Activated T-cell treated with anti-CD3 and anti-CD28 coated beads, Interleukin-2, amount 50 U/mL, for 48 hours (primary cell): ENCODE data around the gene JMJD1C.
"Not testable (repeated sequence)": the region's sequence is repeated elsewhere in the genome, so short reads cannot be mapped to it uniquely, and the experiment has no call there.

ENCODE experiments used
- DNase-seq, 2 experiments: peaks; one replicate each; pipeline ENCODE4 v3.0.0-alpha.2; 2020

Gene JMJD1C

GRCh38 chr10:63256009-63256773 lies 209.6 kb downstream of the JMJD1C start:
- no peak for DNase-seq

- no peak for DNase-seq
These were observed 210.5 kb downstream of the JMJD1C start for GRCh38 chr10:63255316-63255715.

GRCh38 chr10:63253040-63253439 lies 212.7 kb downstream of the JMJD1C start:
- DNase-seq: no peak

GRCh38 chr10:63252095-63252762 lies 213.5 kb downstream of the JMJD1C start:
- no peak for DNase-seq

- no peak for DNase-seq
These were observed 215.7 kb downstream of the JMJD1C start for GRCh38 chr10:63250032-63250431.

GRCh38 chr10:63247771-63248170 lies 218.0 kb downstream of the JMJD1C start:
- DNase-seq: no peak

GRCh38 chr10:63246356-63246755 lies 219.4 kb downstream of the JMJD1C start:
- DNase-seq: no peak

- no peak for DNase-seq
These were observed 223.9 kb downstream of the JMJD1C start for GRCh38 chr10:63241841-63242281.

GRCh38 chr10:63240807-63241206 lies 225.0 kb downstream of the JMJD1C start:
- DNase-seq: no peak

- DNase-seq: no peak
These were observed 227.3 kb downstream of the JMJD1C start for GRCh38 chr10:63238501-63238900.

- no peak for DNase-seq
These were observed 228.4 kb downstream of the JMJD1C start for GRCh38 chr10:63237396-63237795.

- no peak for DNase-seq
These were observed 229.5 kb downstream of the JMJD1C start for GRCh38 chr10:63236113-63236935.

GRCh38 chr10:63235136-63235535 lies 230.6 kb downstream of the JMJD1C start:
- DNase-seq: not testable (repeated sequence)

- DNase-seq: no peak
These were observed 236.6 kb downstream of the JMJD1C start for GRCh38 chr10:63229161-63229560.

GRCh38 chr10:63228237-63228636 lies 237.5 kb downstream of the JMJD1C start:
- no peak for DNase-seq

GRCh38 chr10:63227207-63227895 lies 238.4 kb downstream of the JMJD1C start:
- no peak for DNase-seq

- no peak for DNase-seq
These were observed 241.5 kb downstream of the JMJD1C start for GRCh38 chr10:63224241-63224640.

GRCh38 chr10:63221950-63222349 lies 243.8 kb downstream of the JMJD1C start:
- DNase-seq: no peak

GRCh38 chr10:63219749-63220148 lies 246.0 kb downstream of the JMJD1C start:
- DNase-seq: no peak

GRCh38 chr10:63217120-63217605 lies 248.6 kb downstream of the JMJD1C start:
- no peak for DNase-seq

GRCh38 chr10:63214571-63214970 lies 251.2 kb downstream of the JMJD1C start:
- no peak for DNase-seq

GRCh38 chr10:63213489-63213888 lies 252.3 kb downstream of the JMJD1C start:
- DNase-seq: no peak
